Fibroblast of skin of left quadriceps (primary cell): ENCODE data around the gene CPED1.
"Not testable (repeated sequence)": the region's sequence is repeated elsewhere in the genome, so short reads cannot be mapped to it uniquely, and the experiment has no call there.

Experiments used
- DNase-seq, 2 experiments: peaks; one replicate each; pipeline ENCODE4 v3.0.0-alpha.2; 2013; ENCODE audit warnings: low read depth in 2 of 2

CPED1 gene

GRCh38 chr7:121017586-121017985 lies 29.1 kb downstream of the CPED1 start:
- no peak for DNase-seq

- DNase-seq, result peak in 1 of 2 experiments; percentile 48
Measured at GRCh38 chr7:121019018-121019417, 30.5 kb downstream of the CPED1 start.

GRCh38 chr7:121020249-121020988 lies 31.9 kb downstream of the CPED1 start:
- DNase-seq, result no peak

GRCh38 chr7:121020989-121021969 lies 32.8 kb downstream of the CPED1 start:
- no peak for DNase-seq

- DNase-seq, result no peak
Measured at GRCh38 chr7:121023194-121023593, 34.7 kb downstream of the CPED1 start.

- DNase-seq, result no peak
Measured at GRCh38 chr7:121023683-121024511, 35.4 kb downstream of the CPED1 start.

GRCh38 chr7:121024611-121025010 lies 36.1 kb downstream of the CPED1 start:
- DNase-seq, result no peak

GRCh38 chr7:121026159-121026558 lies 37.6 kb downstream of the CPED1 start:
- DNase-seq, result no peak

- DNase-seq, result no peak
Measured at GRCh38 chr7:121026577-121027111, 38.1 kb downstream of the CPED1 start.

GRCh38 chr7:121027761-121028669 lies 39.5 kb downstream of the CPED1 start:
- DNase-seq, result no peak

GRCh38 chr7:121029302-121029701 lies 40.8 kb downstream of the CPED1 start:
- DNase-seq, result no peak

- no peak for DNase-seq
Measured at GRCh38 chr7:121030308-121030707, 41.8 kb downstream of the CPED1 start.

GRCh38 chr7:121032645-121033460 lies 44.3 kb downstream of the CPED1 start:
- peak; percentile 53 to 65 for DNase-seq

GRCh38 chr7:121034929-121035328 lies 46.4 kb downstream of the CPED1 start:
- no peak for DNase-seq

- not testable (repeated sequence) for DNase-seq
Measured at GRCh38 chr7:121036776-121037175, 48.3 kb downstream of the CPED1 start.

GRCh38 chr7:121037329-121037728 lies 48.8 kb downstream of the CPED1 start:
- not testable (repeated sequence) for DNase-seq

GRCh38 chr7:121037957-121038716 lies 49.6 kb downstream of the CPED1 start:
- no peak for DNase-seq

- DNase-seq, result no peak
Measured at GRCh38 chr7:121038717-121039509, 50.4 kb downstream of the CPED1 start.
